Neural cell (in vitro differentiated cells): ENCODE data around the gene AFAP1.

ENCODE experiments used
- RAD21 ChIP-seq: fragments of 450-650 bp; conservative IDR thresholded peaks from 2 replicates; pipeline ENCODE4 v1.6.1; 2014; ENCODE audit warnings: antibody characterized with exemption, mild to moderate bottlenecking, moderate library complexity
- TF ChIP-seq, protein P1 (sequence below): fragments of 450-650 bp; IDR thresholded peaks from 2 replicates; pipeline ENCODE4 v1.5.1; 2014; ENCODE audit warnings: antibody characterized with exemption, mild to moderate bottlenecking, moderate library complexity; ENCODE audit not compliant: poor library complexity, severe bottlenecking
- TF ChIP-seq, protein P2 (sequence below): IDR thresholded peaks from 2 replicates; pipeline ENCODE4 v1.6.1; 2012; ENCODE audit warnings: borderline replicate concordance

DNA sequence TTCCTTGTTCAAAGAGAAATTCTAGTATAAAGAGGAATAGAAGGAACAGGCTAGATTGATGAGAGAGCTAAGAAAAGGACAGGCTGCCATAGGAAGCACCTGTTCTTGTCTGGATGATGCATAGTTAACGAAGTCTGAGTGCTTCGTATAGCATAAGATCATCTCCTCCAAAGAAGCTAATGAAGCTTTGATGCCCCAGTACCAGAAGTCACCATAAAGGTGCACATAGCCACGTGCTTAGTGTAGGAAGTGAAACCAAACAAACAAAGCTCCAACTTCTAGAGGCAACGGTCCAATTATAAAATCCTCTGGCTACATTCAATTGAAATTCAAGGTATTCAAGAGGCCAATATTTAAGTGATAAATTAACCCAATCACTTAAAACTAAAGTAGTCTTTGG, 31.0 kb downstream of the AFAP1 start:
- TF ChIP-seq RAD21 = no peak
- TF ChIP-seq, protein P1, sequence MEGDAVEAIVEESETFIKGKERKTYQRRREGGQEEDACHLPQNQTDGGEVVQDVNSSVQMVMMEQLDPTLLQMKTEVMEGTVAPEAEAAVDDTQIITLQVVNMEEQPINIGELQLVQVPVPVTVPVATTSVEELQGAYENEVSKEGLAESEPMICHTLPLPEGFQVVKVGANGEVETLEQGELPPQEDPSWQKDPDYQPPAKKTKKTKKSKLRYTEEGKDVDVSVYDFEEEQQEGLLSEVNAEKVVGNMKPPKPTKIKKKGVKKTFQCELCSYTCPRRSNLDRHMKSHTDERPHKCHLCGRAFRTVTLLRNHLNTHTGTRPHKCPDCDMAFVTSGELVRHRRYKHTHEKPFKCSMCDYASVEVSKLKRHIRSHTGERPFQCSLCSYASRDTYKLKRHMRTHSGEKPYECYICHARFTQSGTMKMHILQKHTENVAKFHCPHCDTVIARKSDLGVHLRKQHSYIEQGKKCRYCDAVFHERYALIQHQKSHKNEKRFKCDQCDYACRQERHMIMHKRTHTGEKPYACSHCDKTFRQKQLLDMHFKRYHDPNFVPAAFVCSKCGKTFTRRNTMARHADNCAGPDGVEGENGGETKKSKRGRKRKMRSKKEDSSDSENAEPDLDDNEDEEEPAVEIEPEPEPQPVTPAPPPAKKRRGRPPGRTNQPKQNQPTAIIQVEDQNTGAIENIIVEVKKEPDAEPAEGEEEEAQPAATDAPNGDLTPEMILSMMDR = no peak
- TF ChIP-seq, protein P2, sequence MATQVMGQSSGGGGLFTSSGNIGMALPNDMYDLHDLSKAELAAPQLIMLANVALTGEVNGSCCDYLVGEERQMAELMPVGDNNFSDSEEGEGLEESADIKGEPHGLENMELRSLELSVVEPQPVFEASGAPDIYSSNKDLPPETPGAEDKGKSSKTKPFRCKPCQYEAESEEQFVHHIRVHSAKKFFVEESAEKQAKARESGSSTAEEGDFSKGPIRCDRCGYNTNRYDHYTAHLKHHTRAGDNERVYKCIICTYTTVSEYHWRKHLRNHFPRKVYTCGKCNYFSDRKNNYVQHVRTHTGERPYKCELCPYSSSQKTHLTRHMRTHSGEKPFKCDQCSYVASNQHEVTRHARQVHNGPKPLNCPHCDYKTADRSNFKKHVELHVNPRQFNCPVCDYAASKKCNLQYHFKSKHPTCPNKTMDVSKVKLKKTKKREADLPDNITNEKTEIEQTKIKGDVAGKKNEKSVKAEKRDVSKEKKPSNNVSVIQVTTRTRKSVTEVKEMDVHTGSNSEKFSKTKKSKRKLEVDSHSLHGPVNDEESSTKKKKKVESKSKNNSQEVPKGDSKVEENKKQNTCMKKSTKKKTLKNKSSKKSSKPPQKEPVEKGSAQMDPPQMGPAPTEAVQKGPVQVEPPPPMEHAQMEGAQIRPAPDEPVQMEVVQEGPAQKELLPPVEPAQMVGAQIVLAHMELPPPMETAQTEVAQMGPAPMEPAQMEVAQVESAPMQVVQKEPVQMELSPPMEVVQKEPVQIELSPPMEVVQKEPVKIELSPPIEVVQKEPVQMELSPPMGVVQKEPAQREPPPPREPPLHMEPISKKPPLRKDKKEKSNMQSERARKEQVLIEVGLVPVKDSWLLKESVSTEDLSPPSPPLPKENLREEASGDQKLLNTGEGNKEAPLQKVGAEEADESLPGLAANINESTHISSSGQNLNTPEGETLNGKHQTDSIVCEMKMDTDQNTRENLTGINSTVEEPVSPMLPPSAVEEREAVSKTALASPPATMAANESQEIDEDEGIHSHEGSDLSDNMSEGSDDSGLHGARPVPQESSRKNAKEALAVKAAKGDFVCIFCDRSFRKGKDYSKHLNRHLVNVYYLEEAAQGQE = no peak
